Trophoblast cell (in vitro differentiated cells and primary cell): ENCODE data around the gene TMCO6.

Source experiments
- DNase-seq, 2 donors: peaks; one replicate each; pipeline ENCODE4 v3.0.0-alpha.2; 2016
- H2AFZ ChIP-seq: 2 replicates; pipeline ENCODE4 v1.6.1; 2013; ENCODE audit warnings: low read length, moderate library complexity, mild to moderate bottlenecking; ENCODE audit not compliant: insufficient read depth, poor library complexity
- H2AK5ac ChIP-seq: 2 replicates; pipeline ENCODE4 v1.6.1; 2013; ENCODE audit warnings: mild to moderate bottlenecking, low read length
- H2BK120ac ChIP-seq: 2 replicates; pipeline ENCODE4 v1.6.1; 2013; ENCODE audit warnings: low read length, mild to moderate bottlenecking, moderate library complexity; ENCODE audit not compliant: insufficient read depth, poor library complexity
- H2BK12ac ChIP-seq: 2 replicates; pipeline ENCODE4 v1.6.1; 2013; ENCODE audit warnings: mild to moderate bottlenecking, low read length, moderate library complexity
- H2BK5ac ChIP-seq: 2 replicates; pipeline ENCODE4 v1.6.1; 2013; ENCODE audit warnings: low read length, low read depth, moderate library complexity, mild to moderate bottlenecking; ENCODE audit not compliant: poor library complexity
- H3K14ac ChIP-seq: 2 replicates; pipeline ENCODE4 v1.6.1; 2013; ENCODE audit warnings: mild to moderate bottlenecking, low read length
- H3K18ac ChIP-seq: 2 replicates; pipeline ENCODE4 v1.6.1; 2013; ENCODE audit warnings: mild to moderate bottlenecking, low read length
- H3K23ac ChIP-seq: 2 replicates; pipeline ENCODE4 v1.6.1; 2013; ENCODE audit warnings: low read length
- H3K27ac ChIP-seq: 2 replicates; pipeline ENCODE4 v1.5.1; 2013; ENCODE audit warnings: low read depth, mild to moderate bottlenecking, inconsistent platforms, low read length, moderate library complexity
- H3K27me3 ChIP-seq: 2 replicates; pipeline ENCODE4 v1.6.1; 2013; ENCODE audit warnings: inconsistent platforms, mild to moderate bottlenecking, low read length, moderate library complexity; ENCODE audit not compliant: insufficient read depth
- H3K36me3 ChIP-seq, 2 experiments: 1 replicate in 1 of 2; 2 replicates in 1 of 2; pipeline ENCODE4 v1.6.1; 2013; ENCODE audit warnings: low read length in 2 of 2, mild to moderate bottlenecking in 2 of 2, moderate library complexity in 1 of 2; ENCODE audit not compliant: insufficient read depth in 2 of 2, control insufficient read depth in 1 of 2
- H3K4ac ChIP-seq: 2 replicates; pipeline ENCODE4 v1.6.1; 2013; ENCODE audit warnings: low read depth, mild to moderate bottlenecking, low read length, moderate library complexity
- H3K4me1 ChIP-seq, 2 experiments: 1 replicate in 1 of 2; 2 replicates in 1 of 2; pipeline ENCODE4 v1.6.1; 2013; ENCODE audit warnings: low read length in 2 of 2, mild to moderate bottlenecking in 2 of 2, moderate library complexity in 1 of 2; ENCODE audit not compliant: insufficient read depth in 2 of 2, control insufficient read depth in 1 of 2
- H3K4me2 ChIP-seq: 2 replicates; pipeline ENCODE4 v1.6.1; 2013; ENCODE audit warnings: inconsistent platforms, mild to moderate bottlenecking, low read length, moderate library complexity
- H3K4me3 ChIP-seq: 2 replicates; pipeline ENCODE4 v1.5.1; 2013; ENCODE audit warnings: mild to moderate bottlenecking, low read depth, low read length, inconsistent platforms
- H3K79me1 ChIP-seq: one replicate; pipeline ENCODE4 v1.6.1; 2013; ENCODE audit warnings: low read length
- H3K79me2 ChIP-seq: 2 replicates; pipeline ENCODE4 v1.6.1; 2013; ENCODE audit warnings: low read length, mild to moderate bottlenecking; ENCODE audit not compliant: control insufficient read depth, insufficient read depth, poor library complexity
- H3K9ac ChIP-seq: 2 replicates; pipeline ENCODE4 v1.6.1; 2013; ENCODE audit warnings: mild to moderate bottlenecking, low read length
- H3K9me3 ChIP-seq: 2 replicates; pipeline ENCODE4 v1.6.1; 2013; ENCODE audit warnings: low read depth, mild to moderate bottlenecking, control low read depth, inconsistent platforms, low read length; ENCODE audit not compliant: insufficient read depth
- H4K12ac ChIP-seq: 2 replicates; pipeline ENCODE4 v1.6.1; 2013; ENCODE audit warnings: low read depth, mild to moderate bottlenecking, low read length, moderate library complexity
- H4K8ac ChIP-seq: 2 replicates; pipeline ENCODE4 v1.6.1; 2013; ENCODE audit warnings: low read depth, mild to moderate bottlenecking, low read length, moderate library complexity
- H4K91ac ChIP-seq: one replicate; pipeline ENCODE4 v1.6.1; 2013; ENCODE audit warnings: low read depth, mild to moderate bottlenecking, low read length, moderate library complexity
- WGBS: extraction: QIAGEN DNeasy Blood & Tissue Kit; methylation state at CpG from one replicate; pipeline ENCODE4 v1.1.7; 2013; ENCODE audit warnings: missing lambda C conversion rate; ENCODE audit not compliant: insufficient read length, insufficient coverage; ENCODE audit errors: extremely low coverage; 5-methylcytosine and 5-hydroxymethylcytosine counted together

Gene TMCO6

DNA sequence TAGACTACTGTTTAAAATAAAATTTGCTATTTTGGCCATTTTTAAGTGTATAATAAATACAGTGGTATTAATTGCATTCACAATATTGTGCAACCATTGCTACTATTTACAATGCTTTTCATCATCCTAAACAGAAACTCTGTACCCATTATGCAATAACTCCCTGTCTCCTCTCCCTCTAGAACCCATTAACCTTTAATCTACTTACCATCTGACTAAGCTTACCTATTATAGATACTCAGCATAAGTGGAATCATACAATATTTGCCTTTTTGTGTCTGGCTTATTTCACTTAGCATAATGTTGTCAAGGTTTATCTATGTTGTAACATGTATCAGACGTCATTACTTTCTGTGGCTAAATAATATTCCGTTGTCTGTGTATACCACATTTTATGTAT is 32.2 kb upstream of the TMCO6 start:
- Histone ChIP-seq H3K27ac (no peak overlapping the region), H2BK120ac (no peak overlapping the region), H3K9ac (no peak overlapping the region), H3K9me3 (peaks cover 7% of the 10 kb centered on the region), H4K8ac (no peak overlapping the region), H3K14ac (no peak overlapping the region), H3K4me2 (no peak overlapping the region), H2AFZ (no peak overlapping the region), H3K4ac (no peak overlapping the region), H2BK5ac (no peak overlapping the region), H3K4me3 (no peak overlapping the region), H3K79me2 (no peaks in the 10 kb centered on the region), H4K91ac (no peak overlapping the region), H3K36me3 (no peaks in the 10 kb centered on the region), H4K12ac (no peak overlapping the region), H3K27me3 (no peaks in the 10 kb centered on the region), H3K23ac (no peak overlapping the region), H3K79me1 (no peaks in the 10 kb centered on the region), H3K4me1 (no peaks in the 10 kb centered on the region), H2AK5ac (no peak overlapping the region), H2BK12ac (no peak overlapping the region), H3K18ac (no peak overlapping the region)
- WGBS, result no CpG with 5 or more reads among the region's 2 CpGs
- DNase-seq, result no peak

DNA sequence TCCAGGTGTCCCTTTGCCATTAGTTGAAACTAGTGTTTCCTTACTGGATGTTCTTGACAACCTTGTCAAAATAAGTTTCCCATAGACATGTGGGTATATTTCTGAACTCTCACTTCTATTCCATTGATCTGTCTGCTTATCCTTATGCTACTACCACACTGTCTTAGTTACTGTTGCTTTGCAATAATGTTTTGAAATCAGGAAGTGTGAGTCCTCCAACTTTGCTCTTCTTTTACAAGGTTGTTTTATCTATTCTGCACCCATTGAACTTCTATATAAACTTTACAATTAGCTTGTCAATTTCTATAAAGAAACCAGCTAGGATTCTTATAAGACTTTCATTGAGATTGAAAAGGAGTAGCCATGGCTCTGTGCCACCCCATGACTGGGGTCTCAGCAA is 30.5 kb upstream of the TMCO6 start:
- no peak overlapping the region for H2BK5ac ChIP-seq
- H4K12ac ChIP-seq, result no peak overlapping the region
- H3K4me2 ChIP-seq, result no peak overlapping the region
- H3K36me3 ChIP-seq, result no peaks in the 10 kb centered on the region
- no peaks in the 10 kb centered on the region for H3K79me1 ChIP-seq
- no peak overlapping the region for H4K91ac ChIP-seq
- H3K4me3 ChIP-seq, result no peak overlapping the region
- DNase-seq, result no peak
- no peaks in the 10 kb centered on the region for H3K79me2 ChIP-seq
- no peaks in the 10 kb centered on the region for H3K4me1 ChIP-seq
- H3K14ac ChIP-seq, result no peak overlapping the region
- peaks cover 7% of the 10 kb centered on the region for H3K9me3 ChIP-seq
- no peaks in the 10 kb centered on the region for H3K27me3 ChIP-seq
- no peak overlapping the region for H3K9ac ChIP-seq
- H2BK120ac ChIP-seq, result no peak overlapping the region
- H4K8ac ChIP-seq, result no peak overlapping the region
- no peak overlapping the region for H3K18ac ChIP-seq
- no peak overlapping the region for H3K23ac ChIP-seq
- H2AFZ ChIP-seq, result no peak overlapping the region
- no peak overlapping the region for H3K4ac ChIP-seq
- no peak overlapping the region for H2BK12ac ChIP-seq
- H2AK5ac ChIP-seq, result no peak overlapping the region
- no peak overlapping the region for H3K27ac ChIP-seq

DNA sequence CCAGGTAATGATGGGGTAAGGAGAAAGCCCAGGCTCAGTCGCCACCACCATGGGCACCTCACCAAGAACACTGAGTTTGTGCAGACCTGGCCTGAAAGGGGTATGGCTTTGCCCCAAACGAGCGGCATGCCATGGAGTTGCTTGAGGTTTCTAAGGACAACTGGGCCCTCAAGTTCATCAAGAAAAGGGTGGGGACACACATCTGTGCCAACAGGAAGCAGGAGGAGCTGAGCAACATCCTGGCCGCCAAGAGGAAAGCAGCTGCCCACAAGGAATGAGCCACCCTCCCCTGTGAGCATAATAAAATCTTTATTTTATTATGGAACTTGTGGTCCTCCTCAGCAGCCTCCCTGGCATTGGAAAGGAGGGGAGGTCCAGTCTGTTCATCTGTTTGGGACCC is 30.1 kb upstream of the TMCO6 start:
- no peak overlapping the region for H3K4ac ChIP-seq
- H3K27ac ChIP-seq, result no peak overlapping the region
- no peak overlapping the region for H3K14ac ChIP-seq
- no peak overlapping the region for H4K91ac ChIP-seq
- H4K8ac ChIP-seq, result no peak overlapping the region
- H2BK5ac ChIP-seq, result no peak overlapping the region
- no peaks in the 10 kb centered on the region for H3K4me1 ChIP-seq
- H3K23ac ChIP-seq, result no peak overlapping the region
- no peak overlapping the region for H2AK5ac ChIP-seq
- H3K9me3 ChIP-seq, result peaks cover 7% of the 10 kb centered on the region
- no peaks in the 10 kb centered on the region for H3K36me3 ChIP-seq
- no peak overlapping the region for H3K18ac ChIP-seq
- no peaks in the 10 kb centered on the region for H3K79me1 ChIP-seq
- no peak overlapping the region for H2BK12ac ChIP-seq
- no peaks in the 10 kb centered on the region for H3K27me3 ChIP-seq
- no CpG with 5 or more reads among the region's 4 CpGs for WGBS
- no peak overlapping the region for H3K9ac ChIP-seq
- H3K4me3 ChIP-seq, result no peak overlapping the region
- no peak overlapping the region for H4K12ac ChIP-seq
- H3K4me2 ChIP-seq, result no peak overlapping the region
- H2AFZ ChIP-seq, result no peak overlapping the region
- no peak overlapping the region for H2BK120ac ChIP-seq
- H3K79me2 ChIP-seq, result no peaks in the 10 kb centered on the region
- no peak for DNase-seq

DNA sequence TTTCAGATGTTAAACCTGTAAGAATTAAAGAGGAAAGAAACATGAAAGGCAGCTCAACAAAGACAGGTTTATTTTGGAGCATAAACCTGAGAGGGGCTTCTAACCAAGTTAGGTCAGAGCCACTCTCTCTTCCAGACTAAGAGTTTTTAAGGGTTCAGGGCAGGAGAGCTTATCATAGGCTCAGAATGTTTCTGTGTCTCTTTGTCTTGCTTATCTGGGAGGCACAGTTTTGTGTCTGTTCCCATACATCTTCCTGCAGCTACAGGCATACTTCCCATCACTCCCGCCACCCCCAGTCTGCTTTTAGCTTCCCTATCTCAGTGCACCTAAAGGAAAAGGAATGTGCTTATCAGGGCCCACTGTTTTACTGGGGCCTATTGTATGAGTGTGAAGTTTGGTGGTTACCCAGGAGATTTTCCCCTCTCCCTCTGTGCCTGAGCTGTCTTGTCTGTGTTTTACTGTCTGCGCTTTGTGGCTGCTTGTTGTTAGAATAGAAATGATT is 28.2 kb upstream of the TMCO6 start:
- DNase-seq, result no peak
- Histone ChIP-seq H3K9ac (no peak overlapping the region), H3K79me2 (no peaks in the 10 kb centered on the region), H2AK5ac (no peak overlapping the region), H4K8ac (no peak overlapping the region), H3K4me2 (no peak overlapping the region), H2BK5ac (no peak overlapping the region), H3K4me3 (no peak overlapping the region), H3K27me3 (no peaks in the 10 kb centered on the region), H2AFZ (no peak overlapping the region), H2BK12ac (no peak overlapping the region), H3K36me3 (no peaks in the 10 kb centered on the region), H3K79me1 (no peaks in the 10 kb centered on the region), H3K23ac (no peak overlapping the region), H4K12ac (no peak overlapping the region), H3K4ac (no peak overlapping the region), H2BK120ac (no peak overlapping the region), H3K18ac (no peak overlapping the region), H3K14ac (no peak overlapping the region), H3K27ac (no peak overlapping the region), H3K9me3 (peaks cover 7% of the 10 kb centered on the region), H3K4me1 (no peaks in the 10 kb centered on the region), H4K91ac (no peak overlapping the region)
- no CpG with 5 or more reads among the region's 2 CpGs for WGBS
